Mesenchymal stem cell (in vitro differentiated cells and primary cell): ENCODE results near the gene BACE2.
"Not testable (repeated sequence)": the region's sequence is repeated elsewhere in the genome, so short reads cannot be mapped to it uniquely, and the experiment has no call there.

Experiments used
- DNase-seq: peaks from one replicate; pipeline ENCODE4 v3.0.0-alpha.2; 2013
- H2AFZ ChIP-seq: one replicate; pipeline ENCODE4 v1.6.1; 2013; ENCODE audit warnings: low read depth, mild to moderate bottlenecking, control low read depth, inconsistent platforms, low read length, moderate library complexity
- H2AK5ac ChIP-seq: 2 replicates; pipeline ENCODE4 v1.6.1; 2013; ENCODE audit warnings: low read length, moderate library complexity, mild to moderate bottlenecking, inconsistent platforms; ENCODE audit not compliant: severe bottlenecking
- H2BK120ac ChIP-seq: one replicate; pipeline ENCODE4 v1.6.1; 2013; ENCODE audit warnings: low read depth, mild to moderate bottlenecking, inconsistent platforms, low read length, moderate library complexity
- H2BK12ac ChIP-seq, 2 experiments: one replicate each; pipeline ENCODE4 v1.6.1; 2013; ENCODE audit warnings: inconsistent platforms in 2 of 2, low read length in 2 of 2, mild to moderate bottlenecking in 2 of 2, moderate library complexity in 2 of 2, control low read depth in 1 of 2
- H2BK15ac ChIP-seq: one replicate; pipeline ENCODE4 v1.6.1; 2013; ENCODE audit warnings: mild to moderate bottlenecking, low read depth, inconsistent platforms; ENCODE audit not compliant: poor library complexity, severe bottlenecking
- H2BK5ac ChIP-seq: 2 replicates; pipeline ENCODE4 v1.6.1; 2013; ENCODE audit warnings: low read depth, mild to moderate bottlenecking, low read length, control low read depth, inconsistent platforms; ENCODE audit not compliant: poor library complexity, severe bottlenecking
- H3K14ac ChIP-seq, 2 experiments: one replicate each; pipeline ENCODE4 v1.6.1; 2013; ENCODE audit warnings: inconsistent platforms in 2 of 2, low read length in 2 of 2, control low read depth in 1 of 2, mild to moderate bottlenecking in 1 of 2, moderate library complexity in 1 of 2
- H3K18ac ChIP-seq, 2 experiments: one replicate each; pipeline ENCODE4 v1.6.1; 2013; ENCODE audit warnings: inconsistent platforms in 2 of 2, low read length in 2 of 2, control low read depth in 1 of 2, low read depth in 1 of 2, mild to moderate bottlenecking in 1 of 2
- H3K23ac ChIP-seq, 2 experiments: one replicate each; pipeline ENCODE4 v1.6.1; 2013; ENCODE audit warnings: inconsistent platforms in 2 of 2, low read length in 2 of 2, mild to moderate bottlenecking in 2 of 2, moderate library complexity in 2 of 2, control low read depth in 1 of 2
- H3K27ac ChIP-seq: 2 replicates; pipeline ENCODE4 v1.5.1; 2013; ENCODE audit warnings: mild to moderate bottlenecking, moderate library complexity, low read length, control low read depth, inconsistent platforms; ENCODE audit not compliant: poor library complexity, severe bottlenecking
- H3K27me3 ChIP-seq, 2 experiments: 2 replicates each; pipeline versions ENCODE4 v1.6.1 to v1.7.0; 2013; ENCODE audit warnings: low read length in 2 of 2, mild to moderate bottlenecking in 2 of 2, moderate library complexity in 2 of 2, control low read depth in 1 of 2, inconsistent platforms in 1 of 2; ENCODE audit not compliant: control insufficient read depth in 1 of 2, insufficient read depth in 1 of 2
- H3K36me3 ChIP-seq, 2 experiments: 2 replicates each; pipeline versions ENCODE4 v1.6.1 to v1.7.0; 2013; ENCODE audit warnings: low read length in 2 of 2, control low read depth in 1 of 2, inconsistent platforms in 1 of 2, low read depth in 1 of 2, mild to moderate bottlenecking in 1 of 2; ENCODE audit not compliant: insufficient read depth in 2 of 2, control insufficient read depth in 1 of 2
- H3K4ac ChIP-seq, 2 experiments: one replicate each; pipeline ENCODE4 v1.6.1; 2013; ENCODE audit warnings: inconsistent platforms in 2 of 2, low read length in 2 of 2, mild to moderate bottlenecking in 2 of 2, moderate library complexity in 2 of 2, control low read depth in 1 of 2, low read depth in 1 of 2
- H3K4me1 ChIP-seq: 2 replicates; pipeline ENCODE4 v1.6.1; 2013; ENCODE audit warnings: low read depth, low read length, control low read depth; ENCODE audit not compliant: control insufficient read depth, insufficient read depth
- H3K4me2 ChIP-seq: 2 replicates; pipeline ENCODE4 v1.6.1; 2013; ENCODE audit warnings: low read length, mild to moderate bottlenecking, inconsistent platforms; ENCODE audit not compliant: poor library complexity, severe bottlenecking
- H3K4me3 ChIP-seq, 2 experiments: 2 replicates each; pipeline versions ENCODE4 v1.5.1 to v1.7.0; 2013; ENCODE audit warnings: low read length in 2 of 2, mild to moderate bottlenecking in 2 of 2, control low read depth in 1 of 2, low read depth in 1 of 2; ENCODE audit not compliant: insufficient read depth in 1 of 2
- H3K79me1 ChIP-seq: replicated peaks from 2 replicates; pipeline ENCODE4 v1.6.1; 2013; ENCODE audit warnings: mild to moderate bottlenecking, control low read depth, low read length, inconsistent platforms; ENCODE audit not compliant: poor library complexity, severe bottlenecking
- H3K9ac ChIP-seq: 2 replicates; pipeline ENCODE4 v1.7.0; 2013; ENCODE audit warnings: mild to moderate bottlenecking, low read length, moderate library complexity
- H3K9me3 ChIP-seq: 2 replicates; pipeline ENCODE4 v1.7.0; 2013; ENCODE audit warnings: mild to moderate bottlenecking, low read length; ENCODE audit not compliant: control insufficient read depth
- H4K8ac ChIP-seq: one replicate; pipeline ENCODE4 v1.6.1; 2013; ENCODE audit warnings: inconsistent platforms, mild to moderate bottlenecking, low read length, moderate library complexity
- H4K91ac ChIP-seq: one replicate; pipeline ENCODE4 v1.6.1; 2013; ENCODE audit warnings: mild to moderate bottlenecking, low read length, inconsistent platforms
- WGBS: methylation state at CpG from one replicate; pipeline ENCODE4 v1.1.7; 2013; ENCODE audit warnings: mixed read lengths; 5-methylcytosine and 5-hydroxymethylcytosine counted together

The BACE2 gene

DNA sequence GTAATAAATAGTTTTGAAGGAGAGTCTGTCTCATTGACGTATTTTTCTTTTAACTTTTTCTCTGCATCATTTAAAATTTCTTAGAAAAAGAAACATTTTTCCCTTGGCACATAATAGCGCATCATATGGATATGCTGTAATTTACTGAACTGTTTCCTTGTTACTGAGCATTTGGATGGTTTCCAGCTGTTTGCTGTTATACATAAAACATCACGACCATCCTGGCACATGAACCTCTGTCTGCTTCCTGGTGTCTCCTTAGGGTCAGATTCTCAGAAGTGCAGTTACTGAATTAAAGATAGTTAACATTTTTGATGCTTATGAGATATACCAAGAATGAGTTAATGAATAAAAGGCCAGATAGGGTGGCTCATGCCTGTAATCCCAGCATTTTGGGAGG, 67.2 kb downstream of the BACE2 start:
- WGBS = 85% methylated on average over 2 of the region's 3 CpGs
- H2AFZ ChIP-seq = no peak overlapping the region

DNA sequence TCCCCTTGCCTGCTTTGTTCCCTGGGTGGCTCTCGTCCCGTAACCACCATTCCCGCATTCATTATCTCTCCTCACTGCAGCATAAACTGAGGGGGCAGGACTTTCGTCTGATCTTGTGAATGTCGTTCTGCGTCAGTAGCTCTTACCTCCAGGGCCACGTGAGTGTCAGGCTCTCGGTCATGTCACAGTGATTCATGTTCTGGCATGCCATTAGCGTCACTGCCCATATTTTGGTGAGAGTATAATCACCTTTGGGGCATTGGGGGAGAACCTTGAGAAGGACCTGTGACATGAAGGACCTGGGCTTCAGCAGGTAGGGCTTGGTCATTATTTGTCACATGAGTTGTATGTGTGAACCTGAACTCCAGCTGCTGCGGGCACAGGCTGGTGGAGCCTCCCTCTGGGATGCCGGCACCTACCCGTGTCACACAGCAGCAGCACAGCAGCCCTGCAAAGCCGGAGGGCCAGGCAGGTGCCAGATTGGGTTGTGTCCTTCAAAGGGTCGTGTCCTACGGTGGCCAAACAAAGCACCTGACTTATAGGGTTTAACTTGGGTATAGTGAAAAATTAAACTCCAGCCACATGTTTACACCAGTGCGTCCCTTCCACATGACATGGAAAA, 68.5 kb downstream of the BACE2 start:
- H3K4me2 ChIP-seq = no peak overlapping the region
- H2AFZ ChIP-seq = no peak overlapping the region
- H2BK120ac ChIP-seq = no peak overlapping the region
- H2AK5ac ChIP-seq = no peak overlapping the region
- no peak overlapping the region for H3K14ac ChIP-seq
- H3K79me1 ChIP-seq = no peaks in the 10 kb centered on the region
- no peak overlapping the region for H3K18ac ChIP-seq
- no peaks in the 10 kb centered on the region for H3K4me1 ChIP-seq
- H3K4me3 ChIP-seq = no peak overlapping the region
- WGBS = 85% methylated on average over 13 of the region's 16 CpGs
- DNase-seq = no peak
- H3K23ac ChIP-seq = no peak overlapping the region
- H4K91ac ChIP-seq = no peak overlapping the region
- H3K27me3 ChIP-seq = no peaks in the 10 kb centered on the region
- no peak overlapping the region for H2BK12ac ChIP-seq
- H4K8ac ChIP-seq = no peak overlapping the region
- no peak overlapping the region for H2BK15ac ChIP-seq
- no peaks in the 10 kb centered on the region for H3K9me3 ChIP-seq
- H3K27ac ChIP-seq = no peak overlapping the region
- H3K4ac ChIP-seq = no peak overlapping the region
- H3K9ac ChIP-seq = no peak overlapping the region
- peaks cover 8 to 18% of the 10 kb centered on the region in 2 experiments for H3K36me3 ChIP-seq
- no peak overlapping the region for H2BK5ac ChIP-seq

More for the DNA sequence above, 67.2 kb downstream of the BACE2 start:
- Histone ChIP-seq H3K14ac (no peak overlapping the region), H3K27ac (no peak overlapping the region), H2BK120ac (no peak overlapping the region), H2AK5ac (no peak overlapping the region), H3K18ac (no peak overlapping the region), H2BK12ac (no peak overlapping the region), H3K9me3 (no peaks in the 10 kb centered on the region), H3K4me1 (no peaks in the 10 kb centered on the region), H3K79me1 (no peaks in the 10 kb centered on the region), H3K4me3 (no peak overlapping the region), H3K4ac (no peak overlapping the region), H3K9ac (no peak overlapping the region), H3K27me3 (no peaks in the 10 kb centered on the region), H4K91ac (no peak overlapping the region), H3K36me3 (peaks cover 5 to 14% of the 10 kb centered on the region in 2 experiments), H4K8ac (no peak overlapping the region), H3K4me2 (no peak overlapping the region), H2BK15ac (no peak overlapping the region), H2BK5ac (no peak overlapping the region), H3K23ac (no peak overlapping the region)
- no peak for DNase-seq

GRCh38 chr21:41238081-41238796, 70.3 kb downstream of the BACE2 start:
- WGBS = 88% methylated on average over 8 of the region's 10 CpGs
- not testable (repeated sequence) for H4K8ac ChIP-seq, H3K14ac ChIP-seq, H3K9me3 ChIP-seq, H2AFZ ChIP-seq, H3K4me2 ChIP-seq, H2BK15ac ChIP-seq, H3K27ac ChIP-seq, H3K18ac ChIP-seq, H2AK5ac ChIP-seq, H4K91ac ChIP-seq, H2BK12ac ChIP-seq, H3K4me1 ChIP-seq, DNase-seq, H3K23ac ChIP-seq, H3K9ac ChIP-seq, H2BK5ac ChIP-seq, H2BK120ac ChIP-seq, H3K4me3 ChIP-seq, H3K79me1 ChIP-seq, H3K4ac ChIP-seq, H3K27me3 ChIP-seq
- H3K36me3 ChIP-seq = peaks cover 8 to 19% of the 10 kb centered on the region in 2 experiments

DNA sequence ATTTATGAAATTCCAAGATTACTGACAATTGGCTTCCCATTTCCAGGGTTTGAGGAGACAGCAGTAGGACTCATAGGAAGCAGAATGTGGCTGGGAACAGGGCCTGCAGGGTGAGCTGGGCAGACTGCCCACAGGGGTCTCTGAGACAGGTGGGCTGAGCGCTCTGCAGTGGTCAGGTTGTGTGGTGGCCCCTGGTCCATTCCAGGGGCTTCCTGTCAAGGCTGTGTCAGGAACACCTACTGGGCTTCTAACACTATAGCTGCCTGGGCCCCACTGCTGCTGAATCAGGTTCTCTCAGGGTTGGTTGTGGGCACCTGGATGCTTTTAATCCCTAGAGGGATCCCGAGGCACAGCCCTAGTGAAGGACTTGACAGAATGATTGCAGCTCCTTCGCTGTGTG, 72.1 kb downstream of the BACE2 start:
- H3K4me2 ChIP-seq = no peak overlapping the region
- no peaks in the 10 kb centered on the region for H3K4me1 ChIP-seq
- no peaks in the 10 kb centered on the region for H3K9me3 ChIP-seq
- WGBS = 81% methylated on average over 3 of the region's 3 CpGs
- H3K23ac ChIP-seq = no peak overlapping the region
- H3K4ac ChIP-seq = no peak overlapping the region
- H3K36me3 ChIP-seq = peaks cover 8 to 28% of the 10 kb centered on the region in 2 experiments
- H4K8ac ChIP-seq = no peak overlapping the region
- H3K27ac ChIP-seq = no peak overlapping the region
- H3K9ac ChIP-seq = no peak overlapping the region
- no peak overlapping the region for H3K14ac ChIP-seq
- no peaks in the 10 kb centered on the region for H3K79me1 ChIP-seq
- no peak overlapping the region for H3K18ac ChIP-seq
- H2AK5ac ChIP-seq = no peak overlapping the region
- H2BK12ac ChIP-seq = no peak overlapping the region
- no peaks in the 10 kb centered on the region for H3K27me3 ChIP-seq
- H2BK15ac ChIP-seq = no peak overlapping the region
- no peak overlapping the region for H2BK120ac ChIP-seq
- no peak for DNase-seq
- no peak overlapping the region for H3K4me3 ChIP-seq
- no peak overlapping the region for H2AFZ ChIP-seq
- no peak overlapping the region for H4K91ac ChIP-seq
- H2BK5ac ChIP-seq = no peak overlapping the region
